ENCODE measurements around the gene JHY.

JHY gene

GRCh38 chr11:122848186-122848585 is 34.4 kb upstream of the JHY start:
- no peak overlapping the region for H3K4me3 ChIP-seq (ENCODE audit: low read length)
- no peak for DNase-seq (ENCODE audit: low read depth)
- TF ChIP-seq CTCF (IDR thresholded peaks at IDR 0.05; ENCODE audit: insufficient read depth, low read depth, low read length, missing control alignments): no peak

DNA sequence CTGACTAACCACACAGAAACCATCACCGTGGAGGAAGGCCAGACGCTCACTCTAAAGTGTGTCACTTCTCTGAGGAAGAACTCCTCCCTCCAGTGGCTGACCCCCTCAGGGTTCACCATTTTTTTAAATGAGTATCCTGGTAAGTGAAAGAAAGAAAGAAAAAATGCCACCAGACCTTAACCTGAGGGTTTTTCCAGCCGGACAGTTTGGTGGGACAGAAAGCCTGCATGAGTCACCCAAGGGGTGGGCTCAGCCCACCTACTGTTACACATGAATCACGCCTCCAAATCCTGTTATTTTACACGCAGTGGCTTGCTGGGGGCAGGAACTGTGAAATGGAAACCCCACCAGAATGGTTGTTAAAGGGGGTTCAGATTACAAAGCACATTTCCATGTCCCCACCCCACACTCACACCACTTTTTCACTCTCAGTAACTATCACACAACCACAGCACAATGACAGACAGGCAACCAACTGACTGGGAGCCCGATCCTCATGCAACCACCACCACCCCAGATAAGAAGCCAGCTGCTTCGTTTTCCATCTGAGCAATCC is 32.4 kb upstream of the JHY start:
- DNase-seq (ENCODE audit: low read depth): peak; percentile 45
- no peak overlapping the region for H3K4me3 ChIP-seq (ENCODE audit: low read length)
- TF ChIP-seq CTCF (IDR thresholded peaks at IDR 0.05; ENCODE audit: insufficient read depth, low read depth, low read length, missing control alignments): no peak

GRCh38 chr11:122851366-122851966 is 31.1 kb upstream of the JHY start:
- no peak for DNase-seq (ENCODE audit: low read depth)
- H3K4me3 ChIP-seq (ENCODE audit: low read length): no peak overlapping the region
- no peak for TF ChIP-seq CTCF (IDR thresholded peaks at IDR 0.05; ENCODE audit: insufficient read depth, low read depth, low read length, missing control alignments)

- peak; percentile 71 for DNase-seq (ENCODE audit: low read depth)
- no peak overlapping the region for H3K4me3 ChIP-seq (ENCODE audit: low read length)
- TF ChIP-seq CTCF (IDR thresholded peaks at IDR 0.05; ENCODE audit: insufficient read depth, low read depth, low read length, missing control alignments): no peak
Observed at GRCh38 chr11:122852074-122852795, 30.3 kb upstream of the JHY start.

DNA sequence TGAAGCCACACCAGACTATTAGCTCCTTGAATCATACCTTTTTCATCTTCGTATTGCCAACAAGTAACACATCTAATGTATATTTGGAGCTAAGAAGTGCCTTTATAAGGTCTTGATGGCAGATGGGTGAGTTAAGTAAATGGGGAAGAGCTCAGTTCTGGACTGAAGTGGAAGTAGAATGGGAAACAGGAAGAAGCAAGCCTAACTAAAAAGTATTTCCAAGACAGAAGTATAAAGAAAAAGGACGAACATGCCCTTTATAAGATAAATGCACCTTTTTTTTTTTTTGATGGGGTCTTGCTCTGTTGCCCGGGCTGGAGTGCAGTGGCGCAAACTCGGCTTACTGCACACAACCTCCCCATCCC is 29.8 kb upstream of the JHY start:
- DNase-seq (ENCODE audit: low read depth): no peak
- TF ChIP-seq CTCF (IDR thresholded peaks at IDR 0.05; ENCODE audit: insufficient read depth, low read depth, low read length, missing control alignments): no peak
- H3K4me3 ChIP-seq (ENCODE audit: low read length): no peak overlapping the region

- no peak for TF ChIP-seq CTCF (IDR thresholded peaks at IDR 0.05; ENCODE audit: insufficient read depth, low read depth, low read length, missing control alignments)
- DNase-seq (ENCODE audit: low read depth): no peak
- no peak overlapping the region for H3K4me3 ChIP-seq (ENCODE audit: low read length)
Observed at GRCh38 chr11:122853261-122853660, 29.3 kb upstream of the JHY start.

Measured in epithelial cell of esophagus (primary cell).